GM20000 (cell line): Measurements from ENCODE around the gene RBPMS2.

Experiments
- DNase-seq: peaks from one replicate; pipeline ENCODE4 v3.0.0; 2012; ENCODE audit warnings: low spot score
- CTCF ChIP-seq: IDR thresholded peaks from 2 replicates; pipeline ENCODE4 v1.5.1; 2012; ENCODE audit warnings: mild to moderate bottlenecking, control low read depth; ENCODE audit errors: extremely low read depth, missing control alignments

The RBPMS2 gene

GRCh38 chr15:64713592-64713991, 61.8 kb downstream of the RBPMS2 start:
- no peak for TF ChIP-seq CTCF
- no peak for DNase-seq

GRCh38 chr15:64712353-64712752, 63.0 kb downstream of the RBPMS2 start:
- TF ChIP-seq CTCF: no peak
- DNase-seq: no peak

GRCh38 chr15:64710676-64711428, 64.5 kb downstream of the RBPMS2 start:
- TF ChIP-seq CTCF: no peak
- DNase-seq: no peak

GRCh38 chr15:64706011-64706911, 69.1 kb downstream of the RBPMS2 start:
- TF ChIP-seq CTCF: no peak
- no peak for DNase-seq

GRCh38 chr15:64705006-64705405, 70.4 kb downstream of the RBPMS2 start:
- DNase-seq: no peak
- TF ChIP-seq CTCF: no peak

GRCh38 chr15:64703632-64703959, 71.8 kb downstream of the RBPMS2 start:
- no peak for TF ChIP-seq CTCF
- DNase-seq: no peak
